Endothelial cell (in vitro differentiated cells): ENCODE measurements around the gene NES. TPM values are rescaled to one million over a fixed set of nuclear protein-coding genes. Genes with fewer than 3 reads are reported as not detected.

Source experiments
- DNase-seq: peaks from one replicate; pipeline ENCODE4 v3.0.0; 2021; ENCODE audit warnings: low spot score
- H3K27ac Mint-ChIP-seq: one replicate; pipeline ENCODE4 v1.8.0; 2021; ENCODE audit warnings: mixed read lengths, inconsistent platforms; ENCODE audit not compliant: unreplicated experiment
- H3K27me3 Mint-ChIP-seq: one replicate; pipeline ENCODE4 v1.8.0; 2021; ENCODE audit warnings: mild to moderate bottlenecking, moderate library complexity, mixed read lengths, inconsistent platforms; ENCODE audit not compliant: unreplicated experiment
- H3K36me3 Mint-ChIP-seq: one replicate; pipeline ENCODE4 v1.8.0; 2021; ENCODE audit warnings: mild to moderate bottlenecking, low read depth, mixed read lengths, inconsistent platforms; ENCODE audit not compliant: unreplicated experiment
- H3K4me1 Mint-ChIP-seq: one replicate; pipeline ENCODE4 v1.8.0; 2021; ENCODE audit warnings: mild to moderate bottlenecking, mixed read lengths, inconsistent platforms; ENCODE audit not compliant: unreplicated experiment
- H3K4me3 Mint-ChIP-seq: one replicate; pipeline ENCODE4 v1.8.0; 2021; ENCODE audit warnings: mild to moderate bottlenecking, mixed read lengths, inconsistent platforms; ENCODE audit not compliant: unreplicated experiment
- H3K9me3 Mint-ChIP-seq: one replicate; pipeline ENCODE4 v1.8.0; 2021; ENCODE audit warnings: mixed read lengths, inconsistent platforms; ENCODE audit not compliant: unreplicated experiment
- CTCF ChIP-seq: fragments of 200-600 bp; sonication (generic); IDR thresholded peaks from one replicate; pipeline ENCODE4 v1.5.0; 2021; ENCODE audit warnings: antibody characterized with exemption; ENCODE audit not compliant: unreplicated experiment
- total RNA-seq: library from RNA; stranded (reverse); fragmentation: NEBNext Ultra II Directional; extraction: Animal tissue kit (Norgen Biotek cat#: 25700); gene quantifications from one replicate; pipeline ENCODE4 v1.2.1, GENCODE V29; 2021; ENCODE audit not compliant: unreplicated experiment

The NES gene
- total RNA-seq, 1 donor from 2014 or later = 111 TPM

DNA sequence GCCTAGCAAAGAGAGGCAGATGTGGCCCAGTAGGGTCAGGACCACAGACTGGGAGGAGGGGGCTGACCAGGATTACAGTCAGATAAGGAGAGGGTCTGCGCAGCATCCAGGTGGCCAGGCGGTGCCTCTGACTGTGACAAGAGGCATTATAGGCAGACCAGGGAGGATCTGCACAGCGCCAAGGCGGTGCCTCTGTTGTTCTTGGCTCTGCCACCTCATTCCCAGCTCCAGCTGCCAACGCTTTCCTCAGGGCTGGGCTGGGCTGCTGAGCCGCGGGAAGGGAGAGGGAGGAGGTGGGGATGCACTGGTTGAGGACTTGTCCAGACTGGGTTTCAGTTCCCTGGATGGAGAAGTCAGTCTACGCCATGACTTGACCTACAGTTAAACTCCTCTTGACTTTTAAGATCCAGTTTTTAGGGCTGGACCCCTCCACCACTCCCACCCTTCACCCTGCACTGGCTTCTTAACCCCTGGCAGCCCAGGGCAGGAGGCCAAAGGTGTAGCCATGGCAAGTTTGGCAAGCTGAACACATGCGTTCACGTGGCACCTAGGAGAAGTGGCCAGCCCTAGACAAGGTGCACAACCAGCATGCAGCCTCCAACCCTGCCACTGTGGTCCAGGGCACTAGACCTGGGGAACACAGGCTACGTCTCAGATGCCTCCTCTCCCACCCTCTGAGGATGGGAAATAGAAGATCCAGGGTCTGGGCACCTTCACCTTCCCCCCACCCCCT is 32.7 kb upstream of the NES start:
- H3K4me3 Mint-ChIP-seq = no peak overlapping the region
- H3K27ac Mint-ChIP-seq = no peak overlapping the region

DNA sequence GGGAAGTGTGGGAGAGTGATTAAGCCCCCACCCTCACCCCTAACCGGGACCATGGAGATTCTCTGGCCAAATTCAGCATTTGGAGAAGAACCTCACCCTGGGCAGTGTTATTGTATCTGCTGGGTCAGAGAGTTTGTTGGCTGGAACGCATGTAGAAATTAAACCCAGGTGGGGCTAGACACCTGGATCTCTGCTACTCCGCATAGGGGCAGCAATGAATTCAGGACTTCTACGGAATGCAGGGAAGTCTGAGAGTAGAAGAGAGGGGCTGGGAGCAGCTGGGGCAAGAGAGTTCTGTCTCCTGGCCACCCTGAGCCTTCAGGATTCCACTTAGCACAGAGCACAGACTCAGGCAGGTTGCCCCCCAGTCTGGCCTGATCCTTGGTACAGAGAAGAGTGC is 31.8 kb upstream of the NES start:
- Mint-ChIP-seq H3K27ac (no peak overlapping the region), H3K27me3 (peaks cover 11% of the 10 kb centered on the region), H3K9me3 (no peaks in the 10 kb centered on the region), H3K36me3 (peaks cover 4% of the 10 kb centered on the region), H3K4me3 (no peak overlapping the region), H3K4me1 (peaks cover 17% of the 10 kb centered on the region)
- no peak for DNase-seq
- no peak for TF ChIP-seq CTCF

More for the DNA sequence above, 32.7 kb upstream of the NES start:
- Mint-ChIP-seq H3K4me1 (peaks cover 14% of the 10 kb centered on the region), H3K36me3 (peaks cover 7% of the 10 kb centered on the region), H3K9me3 (no peaks in the 10 kb centered on the region), H3K27me3 (peaks cover 9% of the 10 kb centered on the region)
- no peak for DNase-seq
- TF ChIP-seq CTCF = no peak

DNA sequence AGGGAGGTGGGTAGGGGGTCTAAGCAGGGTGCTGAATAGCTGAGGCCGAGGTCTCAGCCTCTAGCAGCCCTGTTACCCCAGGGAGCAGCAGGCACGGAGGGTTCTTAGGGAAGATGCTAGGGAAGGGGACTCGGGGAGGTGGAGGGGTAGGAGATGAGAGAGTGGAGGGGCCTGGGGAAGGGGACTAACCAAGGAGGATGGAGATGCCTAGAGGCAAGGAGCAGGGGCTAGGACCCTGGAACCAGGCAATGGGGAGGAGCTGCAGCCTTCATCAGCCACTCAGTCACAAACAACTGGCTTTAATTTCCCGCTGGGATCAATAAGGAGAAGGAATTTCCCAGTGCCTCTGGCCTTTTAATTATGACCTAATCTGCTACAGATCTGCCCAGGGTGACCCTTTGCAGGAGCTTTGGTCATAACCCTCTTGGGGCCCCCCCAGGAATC is 31.0 kb upstream of the NES start:
- no peak for DNase-seq
- Mint-ChIP-seq H3K36me3 (peaks cover 4% of the 10 kb centered on the region), H3K9me3 (no peaks in the 10 kb centered on the region), H3K4me1 (peaks cover 17% of the 10 kb centered on the region), H3K27me3 (peaks cover 11% of the 10 kb centered on the region), H3K27ac (no peak overlapping the region), H3K4me3 (no peak overlapping the region)
- TF ChIP-seq CTCF = no peak

GRCh38 chr1:156707417-156708217 is 30.4 kb upstream of the NES start:
- peaks cover 17% of the 10 kb centered on the region for H3K4me1 Mint-ChIP-seq
- no peak overlapping the region for H3K4me3 Mint-ChIP-seq

More at GRCh38 chr1:156707417-156708217, 30.4 kb upstream of the NES start:
- TF ChIP-seq CTCF = no peak
- Mint-ChIP-seq H3K27me3 (peaks cover 11% of the 10 kb centered on the region), H3K36me3 (peaks cover 4% of the 10 kb centered on the region), H3K9me3 (no peaks in the 10 kb centered on the region), H3K27ac (no peak overlapping the region)
- DNase-seq = no peak
